Measurements from ENCODE around the gene CTAG1A. TPM values are rescaled to one million over a fixed set of nuclear protein-coding genes. Genes with fewer than 3 reads are reported as not detected.
"Not testable (repeated sequence)": the region's sequence is repeated elsewhere in the genome, so short reads cannot be mapped to it uniquely, and the experiment has no call there.

The CTAG1A gene
- not detected for total RNA-seq

DNA sequence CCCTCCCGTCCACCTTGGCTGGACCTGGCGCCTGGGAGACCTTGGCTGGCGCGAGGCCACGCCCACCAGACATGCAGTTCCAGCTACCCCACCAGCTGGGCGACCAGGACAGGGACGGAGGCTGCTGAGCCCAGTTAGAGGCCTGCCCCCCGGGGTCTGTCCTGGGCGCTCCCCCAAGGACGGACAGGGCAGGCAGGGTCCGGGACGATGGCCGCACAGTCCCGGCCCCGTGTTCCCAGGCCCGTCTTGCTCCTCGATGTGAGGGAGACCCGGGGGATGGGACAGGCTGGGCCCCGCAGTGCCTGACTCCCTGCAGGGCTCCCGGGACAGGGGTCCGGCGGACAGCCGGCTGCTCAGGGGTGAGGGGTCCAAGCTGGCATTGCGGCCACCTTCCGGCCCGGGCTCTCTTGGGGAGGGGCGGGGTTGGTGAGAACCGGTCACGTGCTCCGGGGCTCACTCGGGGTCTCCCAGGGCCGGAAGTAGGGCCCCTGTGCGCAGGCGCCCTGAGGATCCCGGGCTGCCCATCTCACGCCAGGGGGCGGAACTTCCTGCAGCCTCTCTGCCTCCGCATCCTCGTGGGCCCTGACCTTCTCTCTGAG lies at the start of gene CTAG1A:
Gene CTAG1A, plus strand, starts transcription at position 549 of the 599 bp plus-strand sequence. CDS start 74 bp downstream, outside the sequence.
- H3K9me3 ChIP-seq; H3K4me3 ChIP-seq; H3K27ac ChIP-seq; DNase-seq; ATAC-seq; H3K36me3 ChIP-seq; H3K4me1 ChIP-seq; H3K27me3 ChIP-seq; intact Hi-C loops (cut with DNase I; ENCODE audit: low total_unique reads); in situ Hi-C loops (cut with MboI; ENCODE audit: low sequenced_read_pairs in 4 of 4): not testable (repeated sequence)

GRCh38 chrX:154535892-154536291 lies 49.0 kb upstream of the CTAG1A start:
- in situ Hi-C loops (cut with MboI; ENCODE audit: low sequenced_read_pairs in 4 of 4) (loop anchor here in 2 of 4 donors (25.0 kb wide), 2 partner anchors 124 to 574 kb away; partner anchors contain the start of genes DNASE1L1 (in 2 of the 2), TAFAZZIN (in 2 of the 2), HCFC1 (in 1 of the 2) and TMEM187 (in 1 of the 2)), intact Hi-C loops (cut with DNase I; ENCODE audit: low total_unique reads) (no loop called here)
- Histone ChIP-seq H3K27ac (no peak overlapping the region), H3K4me3 (no peak overlapping the region), H3K4me1 (peaks cover 0 to 8% of the 10 kb centered on the region in 2 donors), H3K9me3 (no peaks in the 10 kb centered on the region), H3K27me3 (no peaks in the 10 kb centered on the region), H3K36me3 (peaks cover 0 to 18% of the 10 kb centered on the region in 2 donors)
- TF ChIP-seq POLR2A (IDR thresholded peaks at IDR 0.05), result no peak
- no peak for TF ChIP-seq CTCF (IDR thresholded peaks at IDR 0.05 in 4 of 5, conservative IDR thresholded peaks at IDR 0.05 in 1 of 5)
- ATAC-seq, result no peak
- no peak for DNase-seq

DNA sequence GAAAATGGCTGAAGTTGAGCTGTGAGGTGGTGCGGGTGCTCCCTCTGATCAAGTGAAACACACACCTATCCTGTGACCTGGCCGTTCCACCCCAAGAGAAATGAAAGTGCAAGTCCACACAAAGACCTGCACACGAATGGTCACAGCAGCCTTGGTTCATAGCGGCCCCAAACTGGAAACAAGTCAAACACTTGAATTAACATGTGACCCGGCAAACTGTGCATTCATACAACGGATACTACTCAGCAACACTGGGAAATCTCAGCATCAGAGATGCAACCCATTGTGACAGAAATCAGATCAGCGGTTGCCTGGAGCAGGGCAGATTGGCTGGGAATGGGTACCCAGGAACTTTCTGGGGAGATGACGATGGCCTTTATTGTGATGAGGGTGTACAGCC lies 45.9 kb upstream of the CTAG1A start:
- intact Hi-C loops (cut with DNase I; ENCODE audit: low total_unique reads), result no loop called here
- no peak for DNase-seq
- H3K27ac ChIP-seq, result no peak overlapping the region
- no peaks in the 10 kb centered on the region for H3K27me3 ChIP-seq
- H3K9me3 ChIP-seq, result no peaks in the 10 kb centered on the region
- no peak overlapping the region for H3K4me3 ChIP-seq
- TF ChIP-seq POLR2A (IDR thresholded peaks at IDR 0.05) (no peak), CTCF (IDR thresholded peaks at IDR 0.05 in 4 of 5, conservative IDR thresholded peaks at IDR 0.05 in 1 of 5) (no peak)
- in situ Hi-C loops (cut with MboI; ENCODE audit: low sequenced_read_pairs in 4 of 4), result loop anchor here in 2 of 4 donors (25.0 kb wide), 2 partner anchors 127 to 577 kb away; partner anchors contain the start of genes DNASE1L1 (in 2 of the 2), TAFAZZIN (in 2 of the 2), HCFC1 (in 1 of the 2) and TMEM187 (in 1 of the 2)
- ATAC-seq, result no peak
- H3K4me1 ChIP-seq, result peaks cover 5 to 21% of the 10 kb centered on the region in 2 donors
- H3K36me3 ChIP-seq, result peaks cover 0 to under 1% of the 10 kb centered on the region in 2 donors

DNA sequence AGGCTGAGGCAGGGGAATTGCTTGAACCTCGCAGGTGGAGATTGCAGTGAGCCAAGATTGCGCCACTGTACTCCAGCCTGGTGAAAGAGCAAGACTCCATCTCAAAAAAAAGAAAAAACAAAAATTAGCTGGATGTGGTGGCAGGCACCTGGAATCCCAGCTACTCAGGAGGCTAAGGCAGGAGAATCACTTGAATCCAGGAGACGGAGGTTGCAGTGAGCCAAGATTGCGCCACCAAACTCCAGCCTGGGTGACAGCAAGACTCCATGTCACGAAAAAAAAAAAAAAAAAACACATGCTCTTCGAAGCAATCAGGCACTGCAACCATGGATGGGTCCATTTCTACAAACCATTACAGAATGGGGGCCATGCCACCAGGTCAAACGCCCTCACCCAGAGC lies 44.6 kb upstream of the CTAG1A start:
- H3K9me3 ChIP-seq, H3K36me3 ChIP-seq, DNase-seq, ATAC-seq, H3K27me3 ChIP-seq, H3K4me3 ChIP-seq: not testable (repeated sequence)
- peaks cover 5 to 13% of the 10 kb centered on the region in 2 donors for H3K4me1 ChIP-seq
- in situ Hi-C loops (cut with MboI; ENCODE audit: low sequenced_read_pairs in 4 of 4), result loop anchor here in 2 of 4 donors (25.0 kb wide), 2 partner anchors 128 to 578 kb away; partner anchors contain the start of genes DNASE1L1 (in 2 of the 2), TAFAZZIN (in 2 of the 2), HCFC1 (in 1 of the 2) and TMEM187 (in 1 of the 2)
- H3K27ac ChIP-seq, result peak overlapping the region in 1 of 4 donors; percentile 84
- intact Hi-C loops (cut with DNase I; ENCODE audit: low total_unique reads), result loop anchor here (10.0 kb wide), 3 partner anchors 166 to 946 kb away; partner anchors contain the start of genes CCNQ, DKC1, EMD and FLNA

- no peak for TF ChIP-seq POLR2A (IDR thresholded peaks at IDR 0.05)
- no peak for TF ChIP-seq CTCF (IDR thresholded peaks at IDR 0.05 in 4 of 5, conservative IDR thresholded peaks at IDR 0.05 in 1 of 5)
- Histone ChIP-seq H3K9me3 (no peaks in the 10 kb centered on the region), H3K27me3 (no peaks in the 10 kb centered on the region), H3K27ac (peak overlapping the region; percentile 68 to 84 (median 74)), H3K4me1 (peaks cover 8 to 15% of the 10 kb centered on the region in 2 donors), H3K4me3 (no peak overlapping the region), H3K36me3 (no peaks in the 10 kb centered on the region)
- ATAC-seq (no peak), DNase-seq (no peak)
- intact Hi-C loops (cut with DNase I; ENCODE audit: low total_unique reads), result loop anchor here (10.0 kb wide), 3 partner anchors 166 to 946 kb away; partner anchors contain the start of genes CCNQ, DKC1, EMD and FLNA
- in situ Hi-C loops (cut with MboI; ENCODE audit: low sequenced_read_pairs in 4 of 4), result loop anchor here in 2 of 4 donors (25.0 kb wide), 2 partner anchors 129 to 579 kb away; partner anchors contain the start of genes DNASE1L1 (in 2 of the 2), TAFAZZIN (in 2 of the 2), HCFC1 (in 1 of the 2) and TMEM187 (in 1 of the 2)
Measured at GRCh38 chrX:154540897-154541535, 43.9 kb upstream of the CTAG1A start.

Measured in gastrocnemius medialis (tissue), 4 donors.